GM19035 (cell line): ENCODE results near the gene C11orf98.
"Not testable (repeated sequence)": the region's sequence is repeated elsewhere in the genome, so short reads cannot be mapped to it uniquely, and the experiment has no call there.

Source experiments
- ATAC-seq: cut with Tn5 transposase; IDR thresholded peaks from one replicate; pipeline ENCODE4 v1.9.1; 2021; ENCODE audit not compliant: unreplicated experiment

C11orf98 gene

GRCh38 chr11:62654297-62654696, 10.7 kb downstream of the C11orf98 start:
- no peak for ATAC-seq

GRCh38 chr11:62652161-62653006, 12.6 kb downstream of the C11orf98 start:
- peak; percentile 35 for ATAC-seq

GRCh38 chr11:62650283-62650682, 14.7 kb downstream of the C11orf98 start:
- not testable (repeated sequence) for ATAC-seq

- no peak for ATAC-seq
These were observed 15.5 kb downstream of the C11orf98 start for GRCh38 chr11:62649486-62649885.

- ATAC-seq = no peak
These were observed 16.0 kb downstream of the C11orf98 start for GRCh38 chr11:62648967-62649364.

- no peak for ATAC-seq
These were observed 16.6 kb downstream of the C11orf98 start for GRCh38 chr11:62648185-62648966.

- no peak for ATAC-seq
These were observed 17.4 kb downstream of the C11orf98 start for GRCh38 chr11:62647609-62648005.

- no peak for ATAC-seq
These were observed 18.0 kb downstream of the C11orf98 start for GRCh38 chr11:62646825-62647608.

- ATAC-seq = peak; percentile 97
These were observed 18.8 kb downstream of the C11orf98 start, which contains the start of gene GANAB for GRCh38 chr11:62645946-62646824. Gene GANAB (minus strand): TSS chr11:62646613. CDS start chr11:62646599, 14 bp downstream.

- ATAC-seq = no peak
These were observed 19.4 kb downstream of the C11orf98 start for GRCh38 chr11:62645671-62645945.

GRCh38 chr11:62644220-62644619, 20.8 kb downstream of the C11orf98 start:
- ATAC-seq = no peak

- ATAC-seq = no peak
These were observed 32.5 kb downstream of the C11orf98 start for GRCh38 chr11:62632492-62632891.

- ATAC-seq = no peak
These were observed 37.3 kb downstream of the C11orf98 start for GRCh38 chr11:62627713-62628112.

- no peak for ATAC-seq
These were observed 42.4 kb downstream of the C11orf98 start for GRCh38 chr11:62622476-62623089.

GRCh38 chr11:62621567-62622470, 43.2 kb downstream of the C11orf98 start, which contains the start of gene B3GAT3:
Gene B3GAT3 (minus strand): TSS chr11:62621986. CDS start chr11:62621947, 39 bp downstream.
- ATAC-seq = peak; percentile 97

GRCh38 chr11:62621027-62621566, 43.9 kb downstream of the C11orf98 start:
- ATAC-seq = no peak

GRCh38 chr11:62616957-62617356, 48.1 kb downstream of the C11orf98 start:
- not testable (repeated sequence) for ATAC-seq

- ATAC-seq = no peak
These were observed 49.5 kb downstream of the C11orf98 start for GRCh38 chr11:62615521-62615920.

- no peak for ATAC-seq
These were observed 50.7 kb downstream of the C11orf98 start for GRCh38 chr11:62614275-62614674.
